IMR-90 (cell line): ENCODE results near the gene BRWD1. TPM values are rescaled to one million over a fixed set of nuclear protein-coding genes. Genes with fewer than 3 reads are reported as not detected.

Experiments used
- ATAC-seq: fragments of 200-7000 bp; cut with Tn5 transposase; 2 replicates; pipeline ENCODE4 v1.9.1; 2020; ENCODE audit warnings: low read depth, mild to moderate bottlenecking, moderate library complexity
- BruUV-seq: library from RNA; stranded (reverse); fragments of 400-500 nt; replicated peaks from 2 replicates; lab custom pipeline; 2021; lab: Mats Ljungman, UMichigan
- CTCF ChIA-PET: fragments of 300-600 bp; formaldehyde crosslinking; extraction: SDS; loops from one replicate; lab custom pipeline; 2021; ENCODE audit warnings: antibody characterized with exemption; lab: Yijun Ruan, JAX
- POLR2A ChIA-PET: fragments of 300-600 bp; sonication (Branson Sonifier 250); formaldehyde crosslinking; loops from one replicate; lab custom pipeline; 2022; ENCODE audit warnings: antibody characterized with exemption; ENCODE audit not compliant: unreplicated experiment; lab: Charles Lee
- DNase-seq: peaks from one replicate; pipeline ENCODE4 v3.0.0; 2013
- H2AFZ ChIP-seq: replicated peaks from 2 replicates; pipeline ENCODE3; 2013; ENCODE audit warnings: low read length, mild to moderate bottlenecking; ENCODE audit not compliant: poor library complexity
- H2AK5ac ChIP-seq: 2 replicates; pipeline ENCODE4 v1.6.1; 2013; ENCODE audit warnings: low read depth, low read length, inconsistent platforms
- H2AK9ac ChIP-seq: replicated peaks from 2 replicates; pipeline ENCODE3; 2013; ENCODE audit warnings: mild to moderate bottlenecking, low read depth, low read length, moderate library complexity; ENCODE audit not compliant: poor library complexity
- H2BK120ac ChIP-seq: 2 replicates; pipeline ENCODE4 v1.6.1; 2013; ENCODE audit warnings: low read depth, low read length, inconsistent platforms
- H2BK15ac ChIP-seq: 3 replicates; pipeline ENCODE4 v1.6.1; 2013; ENCODE audit warnings: low read depth, low read length, inconsistent platforms
- H2BK20ac ChIP-seq: 2 replicates; pipeline ENCODE4 v1.6.1; 2013; ENCODE audit warnings: low read depth, mild to moderate bottlenecking, inconsistent platforms, low read length, moderate library complexity
- H2BK5ac ChIP-seq: 2 replicates; pipeline ENCODE4 v1.6.1; 2013; ENCODE audit warnings: mild to moderate bottlenecking, low read depth, low read length, inconsistent platforms; ENCODE audit not compliant: poor library complexity, severe bottlenecking
- H3K14ac ChIP-seq: replicated peaks from 2 replicates; pipeline ENCODE4 v1.6.1; 2013; ENCODE audit warnings: low read depth, low read length, inconsistent platforms
- H3K18ac ChIP-seq: 2 replicates; pipeline ENCODE4 v1.6.1; 2013; ENCODE audit warnings: low read depth, low read length, control low read depth
- H3K23ac ChIP-seq: 2 replicates; pipeline ENCODE4 v1.6.1; 2013; ENCODE audit warnings: low read depth, low read length, inconsistent platforms
- H3K27ac ChIP-seq: 2 replicates; pipeline ENCODE4 v1.5.1; 2013; ENCODE audit warnings: mild to moderate bottlenecking, control low read depth, low read length; ENCODE audit not compliant: insufficient read depth
- H3K27me3 ChIP-seq: 2 replicates; pipeline ENCODE4 v1.6.1; 2013; ENCODE audit warnings: low read length; ENCODE audit not compliant: control insufficient read depth, insufficient read depth
- H3K36me3 ChIP-seq: 2 replicates; pipeline ENCODE4 v1.6.1; 2013; ENCODE audit warnings: low read length, mixed read lengths; ENCODE audit not compliant: control insufficient read depth, insufficient read depth
- H3K4ac ChIP-seq: 2 replicates; pipeline ENCODE4 v1.6.1; 2013; ENCODE audit warnings: low read depth, low read length, inconsistent platforms
- H3K4me1 ChIP-seq: 2 replicates; pipeline ENCODE4 v1.6.1; 2013; ENCODE audit warnings: low read length, mixed read lengths; ENCODE audit not compliant: control insufficient read depth, insufficient read depth
- H3K4me2 ChIP-seq: 2 replicates; pipeline ENCODE4 v1.6.1; 2013; ENCODE audit warnings: low read depth, mild to moderate bottlenecking, control low read depth, low read length, moderate library complexity
- H3K4me3 ChIP-seq: 2 replicates; pipeline ENCODE4 v1.5.1; 2013; ENCODE audit warnings: low read depth, mild to moderate bottlenecking, control low read depth, low read length, moderate library complexity; ENCODE audit not compliant: insufficient read depth
- H3K56ac ChIP-seq: 2 replicates; pipeline ENCODE4 v1.6.1; 2013; ENCODE audit warnings: low read length, inconsistent platforms; ENCODE audit not compliant: insufficient read depth; ENCODE audit errors: extremely low read depth
- H3K79me1 ChIP-seq, 2 experiments: 2 replicates each; pipeline ENCODE4 v1.6.1; 2013; ENCODE audit warnings: low read length in 2 of 2, inconsistent platforms in 1 of 2, low read depth in 1 of 2
- H3K9ac ChIP-seq: 2 replicates; pipeline ENCODE4 v1.6.1; 2013; ENCODE audit warnings: low read depth, low read length, control low read depth
- H3K9me1 ChIP-seq: 2 replicates; pipeline ENCODE4 v1.6.1; 2013; ENCODE audit warnings: low read length, inconsistent platforms; ENCODE audit not compliant: insufficient read depth
- H3K9me3 ChIP-seq: 2 replicates; pipeline ENCODE4 v1.6.1; 2013; ENCODE audit warnings: low read length; ENCODE audit not compliant: control insufficient read depth, insufficient read depth
- H4K20me1 ChIP-seq: 2 replicates; pipeline ENCODE4 v1.6.1; 2013; ENCODE audit warnings: low read length, inconsistent platforms; ENCODE audit not compliant: insufficient read depth
- H4K5ac ChIP-seq: 2 replicates; pipeline ENCODE4 v1.6.1; 2013; ENCODE audit warnings: mild to moderate bottlenecking, low read depth, low read length, control low read depth
- H4K8ac ChIP-seq, 2 experiments: 2 replicates each; pipeline ENCODE4 v1.6.1; 2013; ENCODE audit warnings: low read depth in 2 of 2, low read length in 2 of 2, control low read depth in 1 of 2, inconsistent platforms in 1 of 2
- H4K91ac ChIP-seq: 2 replicates; pipeline ENCODE4 v1.6.1; 2013; ENCODE audit warnings: low read depth, low read length, inconsistent platforms; ENCODE audit not compliant: insufficient read depth
- FOS ChIP-seq: fragments of 150-350 bp; IDR thresholded peaks from 2 replicates; pipeline ENCODE4 v1.6.1; 2016; ENCODE audit warnings: low read depth, low read length
- MAFK ChIP-seq: IDR thresholded peaks from 2 replicates; pipeline ENCODE4 v1.6.1; 2012; ENCODE audit warnings: low read depth, low read length, improper control_type of control experiment
- MXI1 ChIP-seq: IDR thresholded peaks from 2 replicates; pipeline ENCODE4 v1.6.1; 2012; ENCODE audit warnings: low read depth, mild to moderate bottlenecking, low read length, moderate library complexity, borderline replicate concordance
- NFE2L2 ChIP-seq: fragments of 150-350 bp; IDR thresholded peaks from 2 replicates; pipeline ENCODE4 v1.6.1; 2016; ENCODE audit warnings: low read depth, mild to moderate bottlenecking, low read length
- POLR2A ChIP-seq: IDR thresholded peaks from 2 replicates; pipeline ENCODE4 v1.6.1; 2012; ENCODE audit warnings: mild to moderate bottlenecking, low read depth, low read length
- RCOR1 ChIP-seq: IDR thresholded peaks from 2 replicates; pipeline ENCODE4 v1.6.1; 2012; ENCODE audit warnings: mild to moderate bottlenecking, low read length, improper control_type of control experiment; ENCODE audit not compliant: insufficient replicate concordance
- SMC3 ChIP-seq: fragments of 150-350 bp; IDR thresholded peaks from 2 replicates; pipeline ENCODE4 v1.6.1; 2016; ENCODE audit warnings: low read depth, mild to moderate bottlenecking, antibody characterized with exemption, low read length, moderate library complexity
- USF2 ChIP-seq: fragments of 150-350 bp; IDR thresholded peaks from 2 replicates; pipeline ENCODE4 v1.6.1; 2017; ENCODE audit warnings: mild to moderate bottlenecking, antibody characterized with exemption, low read length, low read depth
- WGBS, 2 experiments: methylation state at CpG; one replicate each; pipeline versions ENCODE4 v1.1.5 to v1.1.7; 2013; ENCODE audit warnings: missing lambda C conversion rate in 2 of 2; ENCODE audit not compliant: insufficient read length in 1 of 2; ENCODE audit errors: extremely low coverage in 2 of 2; 5-methylcytosine and 5-hydroxymethylcytosine counted together
- dilution Hi-C: fragments of 300-500 bp; cut with HindIII; formaldehyde crosslinking; loops from one replicate; pipeline ENCODE4 v1.14.3; 2018; ENCODE audit warnings: low sequenced_read_pairs; ENCODE audit not compliant: unreplicated experiment
- in situ Hi-C: fragments of 300-500 bp; cut with MboI; formaldehyde crosslinking; loops from 3 replicates; pipeline ENCODE4 v1.14.3; 2019; ENCODE audit warnings: low sequenced_read_pairs, inconsistent platforms, mixed read lengths
- intact Hi-C: fragments of 100-400 bp; cut with micrococcal nuclease; formaldehyde crosslinking; loops from 2 replicates; pipeline ENCODE4 v1.10.0; 2022
- polyA plus RNA-seq, 3 experiments: library from polyadenylated mRNA; depleted of rRNA; stranded (reverse); fragments of >200 nt; gene quantifications; 2 replicates each; pipeline ENCODE4 v1.2.3, GENCODE V29; 2012; ENCODE audit warnings: low replicate concordance in 1 of 3
- total RNA-seq: library from RNA; depleted of rRNA; stranded (reverse); fragments of >200 nt; gene quantifications from 2 replicates; pipeline ENCODE4 v1.2.3, GENCODE V29; 2012

BRWD1 gene
- total and polyA plus RNA-seq, 2 of the 4 experiments (the other 2 are of a cell fraction) = 6.7 to 28.7 TPM

- ChIA-PET CTCF (interaction anchor here (0.6 to 0.7 kb wide), 2 partner anchors 7 to 9 kb away, joined by 4 to 6 read pairs; no protein-coding TSS in a partner anchor), POLR2A (no interaction called here)
- peaks cover 15% of the 10 kb centered on the region in 2 experiments for H3K79me1 ChIP-seq
- no peak overlapping the region for H3K4me3 ChIP-seq
- no peak overlapping the region for H3K4me2 ChIP-seq
- BruUV-seq = no TSS peak
- dilution Hi-C loops = no loop called here
- H3K9me1 ChIP-seq = peaks cover 3% of the 10 kb centered on the region; the same call in 1 of the 2 replicates
- in situ Hi-C loops = no loop called here
- no peak overlapping the region for H2AFZ ChIP-seq
- no peak overlapping the region for H2AK5ac ChIP-seq
- H4K20me1 ChIP-seq = peaks cover 4% of the 10 kb centered on the region; the same call in 1 of the 2 replicates
- H3K14ac ChIP-seq = no peak overlapping the region
- no peaks in the 10 kb centered on the region for H3K9me3 ChIP-seq
- H4K5ac ChIP-seq = no peak overlapping the region
- H3K4ac ChIP-seq = no peak overlapping the region
- intact Hi-C loops = no loop called here
- no peak overlapping the region for H3K23ac ChIP-seq
- peaks cover 20% of the 10 kb centered on the region; the same call in 1 of the 2 replicates for H3K36me3 ChIP-seq
- no peak overlapping the region for H2BK120ac ChIP-seq
- no peak overlapping the region for H3K56ac ChIP-seq
- H2AK9ac ChIP-seq = no peak overlapping the region
- no peak overlapping the region for H2BK5ac ChIP-seq
- WGBS, 2 experiments = no CpG with 5 or more reads among the region's 6 CpGs
- H3K18ac ChIP-seq = no peak overlapping the region
- no peak for TF ChIP-seq MAFK
- TF ChIP-seq NFE2L2 = no peak
- TF ChIP-seq MXI1 = no peak
- no peak for TF ChIP-seq POLR2A
- no peak for TF ChIP-seq FOS
- TF ChIP-seq RCOR1 = no peak
- TF ChIP-seq SMC3 = no peak
- no peak for TF ChIP-seq USF2
- H3K27me3 ChIP-seq = no peaks in the 10 kb centered on the region
- H3K4me1 ChIP-seq = no peaks in the 10 kb centered on the region
- no peak for DNase-seq
- H3K27ac ChIP-seq = no peak overlapping the region
- H4K8ac ChIP-seq = no peak overlapping the region
- H3K9ac ChIP-seq = no peak overlapping the region
- no peak overlapping the region for H2BK15ac ChIP-seq
- H2BK20ac ChIP-seq = no peak overlapping the region
- ATAC-seq = no peak
- H4K91ac ChIP-seq = no peak overlapping the region
These were observed 30.5 kb downstream of the BRWD1 start for GRCh38 chr21:39282911-39283310.
